NCI-H2171 treated with DMSO at 0.1 percent for 48 hours (cell line): Measurements from ENCODE around the gene UBE3D.
A peak's percentile ranks its signal among the peaks of the same experiment; 100 is the strongest.
"Not testable (repeated sequence)": the region's sequence is repeated elsewhere in the genome, so short reads cannot be mapped to it uniquely, and the experiment has no call there.

ENCODE experiments used
- DNase-seq: peaks from one replicate; lab custom pipeline; 2025; lab: John Stamatoyannopoulos, UW

The UBE3D gene

DNA sequence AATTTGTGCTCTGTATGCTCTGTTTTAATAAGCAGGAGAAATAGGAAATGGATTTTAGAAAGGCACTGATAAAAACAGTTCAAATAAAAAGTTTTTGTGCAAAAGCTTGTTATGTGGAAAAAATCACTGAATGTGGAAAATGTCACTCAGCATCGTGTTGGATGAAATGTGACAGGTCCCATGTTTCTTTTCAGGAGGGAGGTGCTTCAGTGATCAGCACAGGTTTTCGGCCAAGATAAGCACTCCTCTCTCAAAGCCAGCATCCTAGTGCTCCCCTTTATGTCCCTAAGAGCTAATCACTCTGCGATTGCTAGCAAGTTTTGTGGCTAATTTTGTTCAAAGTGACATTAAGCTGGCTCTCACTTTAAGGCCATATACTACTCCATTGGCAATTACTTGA lies 12.0 kb downstream of the UBE3D start:
- DNase-seq: no peak

- DNase-seq: no peak
Observed at GRCh38 chr6:83051377-83052172, 14.1 kb downstream of the UBE3D start.

DNA sequence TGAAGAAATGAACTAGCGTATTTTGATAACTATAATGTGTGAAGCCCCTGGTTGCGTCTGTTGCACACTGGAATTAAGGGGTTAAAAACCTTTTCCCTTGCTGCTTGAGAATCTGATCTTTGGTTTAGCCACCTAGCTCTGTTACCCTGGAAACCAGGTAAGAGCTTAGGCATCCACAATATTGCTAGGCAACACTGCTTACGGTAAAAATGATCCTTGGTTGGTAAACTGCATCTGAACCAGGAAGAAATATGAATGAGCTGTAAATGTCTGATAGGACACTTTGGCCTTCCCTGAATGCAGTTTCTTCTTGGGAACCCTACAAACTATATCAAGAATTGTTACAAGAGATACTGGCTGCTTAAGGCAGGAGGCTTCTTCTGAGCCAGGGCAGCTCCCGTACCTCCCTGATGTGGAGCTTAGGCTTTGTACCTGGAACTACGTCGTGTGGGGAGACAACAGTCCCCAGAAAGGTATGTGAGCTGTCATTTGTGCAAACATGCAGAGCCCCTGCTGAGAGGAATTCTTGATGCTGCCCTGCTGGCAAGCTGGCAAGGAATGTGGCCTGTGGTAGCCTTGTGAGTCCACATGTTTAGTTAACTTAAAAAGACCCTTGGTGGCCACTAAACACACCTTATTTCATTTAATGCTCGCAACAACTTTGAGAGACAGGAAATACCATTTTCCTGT lies 18.4 kb downstream of the UBE3D start:
- no peak for DNase-seq

GRCh38 chr6:83044091-83044768 lies 21.4 kb downstream of the UBE3D start:
- no peak for DNase-seq

DNA sequence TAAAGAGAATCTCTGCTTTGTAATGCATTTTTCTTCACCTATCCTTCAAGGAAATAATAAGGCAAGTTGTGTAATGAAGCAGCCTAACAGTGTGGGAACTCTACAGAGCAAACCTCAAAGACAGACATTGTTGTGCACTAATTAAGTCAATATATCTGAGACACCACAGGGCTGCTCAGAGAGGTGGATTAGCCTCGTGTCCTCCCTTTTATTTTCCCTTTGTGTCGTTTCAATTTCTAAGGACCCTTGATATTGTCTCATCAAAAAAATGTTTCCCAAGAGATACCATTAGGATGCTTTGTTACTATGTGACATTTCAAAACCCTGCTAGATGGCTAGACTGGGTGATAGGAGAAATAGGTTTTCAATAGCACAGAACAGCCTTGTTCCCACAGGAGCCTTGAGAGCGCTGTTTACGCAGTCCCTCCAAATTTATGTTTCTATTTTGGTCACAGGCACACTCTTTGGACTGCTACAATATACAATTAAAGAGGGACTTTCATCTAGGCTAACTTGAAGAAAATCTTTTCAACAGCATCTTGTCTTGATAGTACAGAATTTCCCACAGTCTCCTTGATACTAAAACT lies 23.1 kb downstream of the UBE3D start:
- DNase-seq: no peak

GRCh38 chr6:83038246-83038645 lies 27.4 kb downstream of the UBE3D start:
- no peak for DNase-seq

DNA sequence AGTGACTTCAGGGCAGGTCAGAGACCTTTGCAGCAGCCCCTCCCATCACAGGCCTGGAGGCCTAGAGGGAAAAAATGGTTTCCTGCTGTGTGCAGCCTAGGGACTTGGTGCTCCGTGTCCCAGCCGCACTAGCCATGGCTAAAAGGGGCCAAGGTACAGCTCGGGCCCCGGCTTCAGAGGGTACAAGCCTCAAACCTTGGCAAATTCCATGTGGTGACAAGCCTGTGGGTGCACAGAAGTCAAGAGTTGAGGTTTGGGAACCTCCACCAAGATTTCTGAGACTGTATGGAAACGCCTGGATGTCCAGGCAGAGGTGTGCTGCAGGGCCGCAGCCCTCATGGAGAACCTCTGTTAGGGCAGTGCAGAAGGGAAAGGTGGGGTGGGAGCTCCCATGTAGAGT lies 34.0 kb downstream of the UBE3D start:
- no peak for DNase-seq

DNA sequence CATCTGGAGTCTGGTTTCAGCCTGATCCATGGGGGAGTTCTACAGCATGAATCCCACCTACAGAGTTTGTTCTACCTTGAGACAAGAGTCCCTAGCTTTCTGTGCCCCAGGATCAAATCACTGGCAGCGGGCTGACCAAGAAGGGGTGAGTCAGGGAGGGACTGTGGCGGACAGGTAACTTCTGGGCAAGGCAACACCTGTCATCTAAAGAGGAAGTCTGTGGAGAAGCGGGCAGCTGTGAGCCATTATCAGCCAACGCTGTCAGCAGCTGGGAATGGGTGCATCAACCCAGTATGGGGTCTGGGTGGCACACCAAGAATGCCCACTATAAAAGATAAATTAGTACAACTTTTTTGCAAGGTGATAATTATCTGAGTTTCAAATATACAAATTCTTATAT lies 45.9 kb downstream of the UBE3D start:
- no peak for DNase-seq

GRCh38 chr6:83011131-83011530 lies 54.5 kb downstream of the UBE3D start:
- DNase-seq: not testable (repeated sequence)

DNA sequence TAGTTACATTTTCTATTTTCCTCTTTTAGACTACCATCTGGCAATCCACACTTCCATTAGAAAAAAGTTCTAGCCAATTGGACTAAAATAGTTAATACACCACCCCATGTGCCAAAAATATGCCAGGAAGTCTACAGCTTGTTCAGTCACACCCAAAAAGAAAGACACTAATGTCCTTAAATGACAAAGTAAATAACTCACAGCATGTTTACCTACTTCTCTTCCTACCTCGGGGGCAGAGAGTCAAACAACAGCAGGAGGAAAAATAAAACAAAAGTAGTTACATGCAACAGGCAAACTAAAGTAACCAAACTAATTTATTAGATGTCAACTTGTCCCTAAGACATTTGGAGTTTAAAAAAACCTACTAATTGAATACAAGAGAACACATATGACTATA lies 57.0 kb downstream of the UBE3D start:
- DNase-seq: no peak

GRCh38 chr6:83006270-83006905 lies 59.3 kb downstream of the UBE3D start:
- no peak for DNase-seq

DNA sequence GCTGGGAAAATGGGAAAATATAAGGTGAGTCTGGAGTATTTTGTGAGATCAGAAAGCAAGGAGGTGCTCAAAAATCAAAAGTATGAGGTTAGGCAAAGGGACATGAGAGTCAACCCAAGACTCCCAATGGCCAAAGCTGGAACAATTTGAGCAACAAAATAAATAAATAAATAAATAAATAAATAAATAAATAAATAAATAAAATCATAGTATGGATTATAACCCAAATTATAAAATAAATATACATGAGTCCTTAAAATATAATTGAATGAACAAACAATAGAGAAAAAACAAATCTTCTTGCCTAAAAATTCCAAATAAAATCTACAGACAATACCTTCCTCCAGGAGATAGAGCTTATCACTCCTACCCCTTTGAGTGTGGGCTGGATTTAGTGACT lies 69.5 kb downstream of the UBE3D start:
- no peak for DNase-seq

DNA sequence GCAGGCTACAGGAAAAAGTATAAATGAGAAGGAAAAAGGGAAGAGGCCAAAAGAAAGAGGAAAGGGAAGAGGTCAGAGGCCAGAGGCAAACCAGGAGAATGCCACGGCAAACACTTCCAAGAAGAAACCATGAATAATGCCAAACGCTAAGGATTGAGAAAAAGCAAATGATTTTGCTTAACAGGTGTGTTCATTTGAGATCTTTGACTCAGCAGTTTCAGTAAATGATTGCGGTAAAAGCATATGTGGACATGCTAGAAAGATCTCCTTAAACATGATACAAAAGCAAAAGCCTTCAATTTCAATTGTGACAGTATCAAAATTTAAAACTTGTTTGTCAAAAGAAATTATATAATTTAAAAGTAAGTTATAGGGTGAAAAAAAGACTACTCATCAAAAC lies 70.6 kb downstream of the UBE3D start:
- DNase-seq: no peak

DNA sequence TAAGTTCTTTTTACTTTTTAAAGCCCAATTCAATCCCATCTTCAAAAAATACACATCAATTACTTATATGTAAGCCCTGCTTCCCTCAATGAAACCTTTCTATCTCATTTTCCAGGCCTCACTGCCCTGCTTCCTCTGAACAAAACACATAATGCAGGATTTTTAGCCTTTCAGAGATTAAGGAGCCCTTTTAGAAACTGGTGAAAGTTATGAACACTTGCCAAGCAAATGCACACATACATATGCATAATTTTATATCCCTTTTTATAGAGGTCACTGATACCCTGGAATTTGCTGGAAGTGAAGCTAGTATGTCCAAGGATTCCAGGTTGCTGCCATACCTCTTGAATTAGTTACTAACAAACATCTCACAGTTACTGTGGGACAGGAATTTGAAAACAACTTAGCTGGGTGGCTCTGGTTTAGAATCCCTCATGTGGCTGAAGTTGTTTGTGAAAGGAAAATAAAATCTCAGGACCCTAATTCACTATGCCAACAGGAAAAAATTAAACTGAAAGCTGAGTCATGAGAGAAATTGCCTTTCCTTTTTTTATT lies 75.8 kb downstream of the UBE3D start:
- no peak for DNase-seq

GRCh38 chr6:82988930-82989351 lies 76.7 kb downstream of the UBE3D start:
- no peak for DNase-seq

- no peak for DNase-seq
Observed at GRCh38 chr6:82987951-82988350, 77.7 kb downstream of the UBE3D start.

DNA sequence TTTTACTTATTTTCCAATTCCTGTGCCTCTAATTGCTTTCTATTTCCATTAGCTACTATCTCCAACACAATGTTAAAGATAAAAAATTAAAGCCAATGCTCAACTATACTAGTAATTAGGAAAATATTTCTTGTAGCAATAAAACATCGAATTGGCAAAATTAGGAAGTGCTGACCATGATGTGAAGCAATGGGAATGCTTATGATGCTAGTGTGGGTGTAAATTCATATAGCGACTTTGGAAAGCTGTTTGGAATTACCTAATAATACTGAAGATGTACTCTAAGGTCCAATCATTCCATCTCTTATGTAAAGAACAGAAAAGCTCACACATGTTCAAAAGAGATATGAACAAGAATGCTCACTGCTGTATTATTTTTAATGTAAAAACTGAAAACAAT lies 78.2 kb downstream of the UBE3D start:
- no peak for DNase-seq

DNA sequence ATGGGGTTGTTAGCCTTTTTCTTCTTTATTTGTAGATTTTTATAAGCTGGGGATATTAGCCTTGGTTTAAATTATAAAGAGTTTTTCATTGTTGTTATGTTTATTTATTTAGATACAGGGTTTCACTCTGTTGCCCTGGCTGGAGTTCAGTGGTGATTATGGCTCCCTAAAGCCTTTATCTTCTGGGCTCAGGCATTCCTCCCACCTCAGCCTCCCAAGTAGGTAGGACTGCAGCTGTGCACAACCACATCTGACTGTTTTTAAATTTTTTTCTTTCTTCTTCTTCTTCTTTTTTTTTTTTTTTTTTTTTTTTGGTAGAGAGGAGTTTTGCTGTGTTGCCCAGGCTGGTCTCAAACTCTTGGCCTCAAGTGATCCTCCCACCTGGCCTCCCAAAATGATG lies 80.9 kb downstream of the UBE3D start:
- no peak for DNase-seq

- peak; percentile 54 for DNase-seq
Observed at GRCh38 chr6:82980086-82980485, 85.6 kb downstream of the UBE3D start.

- DNase-seq: no peak
Observed at GRCh38 chr6:82979657-82980056, 86.0 kb downstream of the UBE3D start.

DNA sequence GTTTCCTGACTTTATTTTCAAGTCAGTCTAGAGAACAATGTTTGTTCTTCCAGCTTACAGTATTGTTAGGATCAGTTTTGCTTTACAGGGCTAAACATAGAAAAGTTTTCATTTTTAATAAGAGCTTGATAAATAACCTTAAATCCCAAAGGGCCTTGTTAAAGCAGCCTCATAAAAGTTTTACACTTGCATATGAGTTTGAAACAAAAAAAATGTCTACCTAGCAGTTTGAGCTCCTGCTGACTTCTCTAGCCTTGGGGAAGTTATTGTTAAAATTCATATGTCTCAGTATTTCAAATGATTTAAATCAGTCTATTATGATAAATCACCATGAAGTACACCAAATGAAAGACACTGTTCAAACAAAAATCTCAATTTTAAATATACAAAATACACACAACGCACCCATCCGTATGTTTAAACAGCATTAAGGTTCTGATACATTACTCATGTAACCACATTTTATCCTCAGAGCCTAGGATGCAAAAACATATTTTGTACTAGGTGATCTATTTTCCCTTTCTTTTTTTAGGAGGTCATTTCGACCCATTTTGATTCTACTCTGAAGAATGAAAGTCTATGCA lies 87.2 kb downstream of the UBE3D start:
- no peak for DNase-seq

- DNase-seq: no peak
Observed at GRCh38 chr6:82976179-82976578, 89.5 kb downstream of the UBE3D start.
